Astrocyte of the cerebellum (primary cell): Measurements from ENCODE around the gene CNPY3.
"Not testable (repeated sequence)": the region's sequence is repeated elsewhere in the genome, so short reads cannot be mapped to it uniquely, and the experiment has no call there.

Experiments
- DNase-seq: peaks from one replicate; pipeline ENCODE4 v3.0.0-alpha.2; 2011; ENCODE audit warnings: low read depth
- H3K4me3 ChIP-seq: 2 replicates; pipeline ENCODE4 v1.5.1; 2011; ENCODE audit warnings: mild to moderate bottlenecking, low read depth, low read length, moderate library complexity
- CTCF ChIP-seq: IDR thresholded peaks from 2 replicates; pipeline ENCODE4 v1.5.1; 2012; ENCODE audit warnings: low read length, low read depth, moderate library complexity, mild to moderate bottlenecking; ENCODE audit errors: missing control alignments
- in situ Hi-C: cut with HindIII; loops from 2 replicates; pipeline ENCODE4 v1.10.0; 2017; ENCODE audit warnings: low sequenced_read_pairs

The CNPY3 gene

GRCh38 chr6:42896178-42896719 is 33.0 kb upstream of the CNPY3 start:
- no peak for DNase-seq
- no peak for TF ChIP-seq CTCF
- H3K4me3 ChIP-seq, result no peak overlapping the region
- in situ Hi-C loops, result no loop called here

DNA sequence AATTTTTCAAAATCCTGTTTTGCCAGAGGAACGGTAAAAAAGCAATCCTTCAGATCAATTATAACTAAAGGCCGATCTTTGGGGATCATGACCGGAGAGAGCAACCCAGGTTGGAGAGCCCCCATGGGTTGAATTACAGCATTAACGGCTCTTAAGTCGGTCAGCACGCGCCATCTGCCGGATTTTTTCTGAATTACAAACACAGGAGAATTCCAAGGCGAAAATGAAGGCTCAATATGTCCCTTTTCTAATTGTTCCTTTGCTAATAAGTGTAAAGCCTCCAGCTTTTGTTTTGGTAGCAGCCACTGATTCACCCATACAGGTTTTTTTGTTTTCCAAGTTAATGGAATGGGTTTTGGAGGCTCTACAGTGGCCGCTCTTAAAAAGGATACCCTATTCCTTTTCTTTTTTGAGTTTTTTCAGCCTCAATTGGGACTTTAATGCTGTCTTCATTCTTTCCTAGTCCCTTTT is 30.4 kb upstream of the CNPY3 start:
- no peak overlapping the region for H3K4me3 ChIP-seq
- DNase-seq, result peak; percentile 55
- in situ Hi-C loops, result no loop called here
- TF ChIP-seq CTCF, result peak; percentile 61

DNA sequence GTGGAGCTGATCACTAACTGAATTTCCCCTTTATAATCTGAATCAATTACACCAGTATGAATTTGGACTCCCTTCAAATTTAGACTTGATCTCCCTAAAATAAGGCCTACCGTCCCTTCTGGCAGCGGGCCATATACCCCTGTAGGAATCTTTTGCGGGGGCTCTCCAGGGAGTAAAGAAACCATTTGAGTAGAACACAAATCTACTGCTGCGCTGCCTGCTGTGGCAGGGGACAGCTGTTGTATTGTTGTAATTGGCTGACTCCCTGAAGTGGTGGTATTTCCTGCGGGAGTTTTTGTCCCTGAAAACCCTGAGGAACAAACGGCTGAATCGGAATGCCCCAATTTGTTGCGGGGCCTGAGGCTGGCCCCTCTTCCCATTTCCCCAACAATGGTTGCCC is 29.4 kb upstream of the CNPY3 start:
- DNase-seq, result no peak
- in situ Hi-C loops, result no loop called here
- H3K4me3 ChIP-seq, result no peak overlapping the region
- no peak for TF ChIP-seq CTCF

DNA sequence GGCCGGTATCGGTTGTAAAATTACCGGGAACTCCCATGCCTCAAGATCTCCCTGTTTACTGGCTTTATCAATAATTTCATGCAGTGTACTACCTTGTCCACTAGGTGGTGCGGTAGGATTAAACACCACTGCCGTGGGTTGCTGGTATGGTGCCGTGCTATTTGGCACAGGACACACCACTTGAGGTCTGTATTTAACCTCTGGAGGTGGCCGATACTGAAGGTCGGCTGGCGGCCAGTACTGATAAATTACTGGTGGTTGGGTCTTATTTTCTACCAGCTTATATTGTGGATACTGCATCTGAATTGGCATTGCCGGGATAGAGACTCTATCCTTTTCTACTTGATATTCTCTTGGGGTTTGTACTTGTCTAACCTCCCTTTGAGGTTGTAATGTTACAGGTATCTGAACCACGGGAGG is 27.7 kb upstream of the CNPY3 start:
- DNase-seq, result peak; percentile 75
- TF ChIP-seq CTCF, result peak; percentile 74
- in situ Hi-C loops, result no loop called here
- H3K4me3 ChIP-seq, result no peak overlapping the region

- in situ Hi-C loops, H3K4me3 ChIP-seq, DNase-seq: not testable (repeated sequence)
Measured at GRCh38 chr6:42902429-42903263, 26.6 kb upstream of the CNPY3 start.

- in situ Hi-C loops, result no loop called here
- DNase-seq, result no peak
- TF ChIP-seq CTCF, result no peak
- no peak overlapping the region for H3K4me3 ChIP-seq
Measured at GRCh38 chr6:42904467-42904866, 24.8 kb upstream of the CNPY3 start.

DNA sequence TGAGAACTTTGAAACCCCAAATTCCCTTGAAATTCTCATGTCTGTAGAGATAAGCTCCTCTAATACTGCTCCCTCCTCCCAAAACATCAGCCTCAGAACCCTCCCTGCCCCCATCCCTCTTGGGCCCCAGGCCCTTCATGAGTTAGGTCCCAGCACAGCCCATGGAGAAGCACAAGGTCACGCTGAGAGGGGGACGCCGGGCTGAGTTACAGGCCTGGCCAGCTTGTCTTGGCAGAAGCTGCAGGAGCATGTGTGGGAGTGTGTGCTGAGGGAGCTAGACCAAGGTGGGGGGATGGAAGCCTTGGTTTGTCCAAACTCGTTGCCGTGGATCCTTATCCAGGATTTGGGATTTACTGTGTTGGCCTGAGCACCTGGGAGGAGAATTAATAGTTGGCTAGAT is 21.9 kb upstream of the CNPY3 start:
- H3K4me3 ChIP-seq, result no peak overlapping the region
- TF ChIP-seq CTCF, result no peak
- no peak for DNase-seq
- in situ Hi-C loops, result no loop called here
